HEK293 (cell line): Measurements from ENCODE around the gene IRF2BPL.

ENCODE experiments used
- CTCF ChIA-PET: fragments of 350-600 bp; formaldehyde crosslinking; extraction: SDS; loops from one replicate; lab custom pipeline; 2021; ENCODE audit warnings: antibody characterized with exemption; lab: Yijun Ruan, JAX
- POLR2A ChIA-PET: fragments of 300-600 bp; formaldehyde crosslinking; extraction: SDS; loops from one replicate; lab custom pipeline; 2020; ENCODE audit warnings: antibody characterized with exemption, inconsistent platforms; lab: Yijun Ruan, JAX
- H3K27ac ChIP-seq: fragments of 200-500 bp; sonication (Bioruptor generic); 2 replicates; pipeline ENCODE4 v1.5.1; 2014; ENCODE audit warnings: low read depth, low read length, control low read depth, inconsistent platforms; ENCODE audit errors: extremely low read depth
- H3K36me3 ChIP-seq, 2 experiments: fragments of 200-500 bp in 1 of 2; sonication (Bioruptor generic) in 1 of 2; 1 replicate in 1 of 2; 2 replicates in 1 of 2; pipeline ENCODE4 v1.5.1; 2014 to 2017; ENCODE audit warnings: inconsistent platforms in 2 of 2, low read length in 2 of 2; ENCODE audit not compliant: control insufficient read depth in 2 of 2, insufficient read depth in 1 of 2
- H3K4me1 ChIP-seq: fragments of 200-500 bp; sonication (Bioruptor generic); 2 replicates; pipeline ENCODE4 v1.5.1; 2014; ENCODE audit warnings: mild to moderate bottlenecking, low read length, inconsistent platforms; ENCODE audit not compliant: control insufficient read depth, insufficient read depth
- H3K4me3 ChIP-seq: 2 replicates; pipeline ENCODE4 v1.5.1; 2011; ENCODE audit warnings: low read depth, mild to moderate bottlenecking, control low read depth, low read length, moderate library complexity
- H3K9me3 ChIP-seq: fragments of 200-500 bp; sonication (Bioruptor generic); 2 replicates; pipeline ENCODE4 v1.5.1; 2014; ENCODE audit warnings: low read depth, low read length, inconsistent platforms; ENCODE audit not compliant: control insufficient read depth, insufficient read depth
- EGR2 ChIP-seq: fragments of 450-650 bp; formaldehyde crosslinking; IDR thresholded peaks from 2 replicates; pipeline ENCODE4 v1.5.1; 2016; ENCODE audit warnings: low read depth, missing biosample characterization, missing genetic modification characterization
- OVOL3 ChIP-seq: fragments of 450-650 bp; formaldehyde crosslinking; IDR thresholded peaks from 2 replicates; pipeline ENCODE4 v1.5.1; 2016; ENCODE audit warnings: missing biosample characterization, missing genetic modification characterization
- SETDB1 ChIP-seq: IDR thresholded peaks from one replicate; pipeline ENCODE4 v1.6.1; 2017; ENCODE audit warnings: mild to moderate bottlenecking, low read length, moderate library complexity, mixed read lengths; ENCODE audit not compliant: insufficient read length
- SP7 ChIP-seq: fragments of 450-650 bp; formaldehyde crosslinking; IDR thresholded peaks from 2 replicates; pipeline ENCODE4 v1.5.1; 2016; ENCODE audit warnings: missing biosample characterization, missing genetic modification characterization
- ZBTB8A ChIP-seq: fragments of 450-650 bp; formaldehyde crosslinking; IDR thresholded peaks from 2 replicates; pipeline ENCODE4 v1.5.1; 2016; ENCODE audit warnings: missing biosample characterization, missing genetic modification characterization
- ZFHX2 ChIP-seq: fragments of 450-650 bp; formaldehyde crosslinking; conservative IDR thresholded peaks from 2 replicates; pipeline ENCODE4 v1.5.1; 2016; ENCODE audit warnings: missing biosample characterization, missing genetic modification characterization
- ZNF121 ChIP-seq: fragments of 450-650 bp; formaldehyde crosslinking; IDR thresholded peaks from 2 replicates; pipeline ENCODE4 v1.5.1; 2016; ENCODE audit warnings: missing biosample characterization, missing genetic modification characterization
- ZNF138 ChIP-seq: fragments of 450-650 bp; formaldehyde crosslinking; IDR thresholded peaks from 2 replicates; pipeline ENCODE4 v1.5.1; 2016; ENCODE audit warnings: missing biosample characterization, missing genetic modification characterization, borderline replicate concordance
- ZNF221 ChIP-seq: fragments of 450-650 bp; formaldehyde crosslinking; IDR thresholded peaks from 2 replicates; pipeline ENCODE4 v1.5.1; 2017; ENCODE audit warnings: missing biosample characterization, missing genetic modification characterization, borderline replicate concordance
- ZNF394 ChIP-seq: fragments of 450-650 bp; formaldehyde crosslinking; IDR thresholded peaks from 2 replicates; pipeline ENCODE4 v1.5.1; 2016; ENCODE audit warnings: missing biosample characterization, missing genetic modification characterization, mild to moderate bottlenecking, moderate library complexity, borderline replicate concordance
- ZNF501 ChIP-seq: fragments of 450-650 bp; formaldehyde crosslinking; IDR thresholded peaks from 2 replicates; pipeline ENCODE4 v1.5.1; 2016; ENCODE audit warnings: missing biosample characterization, missing genetic modification characterization
- ZNF549 ChIP-seq: fragments of 450-650 bp; IDR thresholded peaks from 2 replicates; pipeline ENCODE4 v1.5.1; 2018; ENCODE audit warnings: missing biosample characterization, missing genetic modification characterization, mild to moderate bottlenecking, inconsistent platforms, moderate library complexity
- ZNF610 ChIP-seq: fragments of 450-650 bp; formaldehyde crosslinking; IDR thresholded peaks from 2 replicates; pipeline ENCODE4 v1.5.1; 2016; ENCODE audit warnings: missing biosample characterization, missing genetic modification characterization, borderline replicate concordance
- TF ChIP-seq, protein P1 (sequence below): fragments of 450-650 bp; formaldehyde crosslinking; IDR thresholded peaks from 2 replicates; pipeline ENCODE4 v1.5.1; 2017; ENCODE audit warnings: missing biosample characterization, missing genetic modification characterization
- TF ChIP-seq, protein P2 (sequence below): fragments of 450-650 bp; formaldehyde crosslinking; IDR thresholded peaks from 2 replicates; pipeline ENCODE4 v1.5.1; 2016; ENCODE audit warnings: missing biosample characterization, missing genetic modification characterization
- TF ChIP-seq, protein P3 (sequence below): fragments of 450-650 bp; formaldehyde crosslinking; IDR thresholded peaks from 2 replicates; pipeline ENCODE4 v1.5.1; 2016; ENCODE audit warnings: missing biosample characterization, missing genetic modification characterization

The IRF2BPL gene

DNA sequence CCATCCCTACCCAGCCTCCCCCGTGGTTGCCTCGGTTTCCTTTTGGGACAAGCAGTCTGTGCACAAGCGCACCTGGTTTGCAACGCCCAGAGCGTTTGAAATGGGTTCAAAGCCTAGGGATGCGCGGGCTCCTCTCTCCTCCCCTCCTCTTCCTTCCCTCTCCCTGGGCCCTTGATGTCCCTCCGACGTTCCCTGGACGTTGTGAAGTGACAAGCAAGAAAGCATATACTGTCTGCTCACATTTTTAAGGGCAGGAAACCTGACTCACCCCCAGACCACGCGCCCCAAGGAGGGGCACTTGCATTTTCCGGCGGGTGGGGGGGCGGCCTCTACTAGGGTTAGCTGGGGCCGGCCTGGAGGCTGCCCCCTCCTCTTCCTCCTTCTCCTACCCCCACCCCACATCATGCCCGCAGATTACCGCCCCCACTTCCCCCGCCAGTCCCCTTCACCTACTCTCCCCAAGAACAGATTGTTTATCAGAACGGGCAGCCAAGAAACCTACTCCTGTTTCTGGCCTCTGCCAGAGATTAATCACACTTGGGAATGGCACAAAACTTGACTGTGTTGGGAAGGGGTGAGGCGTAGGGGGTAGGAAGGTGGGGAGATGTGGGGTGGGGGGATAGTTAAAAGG lies 9.5 kb upstream of the IRF2BPL start:
- no peaks in the 10 kb centered on the region for H3K36me3 ChIP-seq
- TF ChIP-seq ZNF221 (no peak), SETDB1 (no peak), EGR2 (tag by site-specific recombination) (peak; percentile 40), ZFHX2 (tag by site-specific recombination) (peak; percentile 73), ZNF610 (no peak)
- TF ChIP-seq, protein P1, sequence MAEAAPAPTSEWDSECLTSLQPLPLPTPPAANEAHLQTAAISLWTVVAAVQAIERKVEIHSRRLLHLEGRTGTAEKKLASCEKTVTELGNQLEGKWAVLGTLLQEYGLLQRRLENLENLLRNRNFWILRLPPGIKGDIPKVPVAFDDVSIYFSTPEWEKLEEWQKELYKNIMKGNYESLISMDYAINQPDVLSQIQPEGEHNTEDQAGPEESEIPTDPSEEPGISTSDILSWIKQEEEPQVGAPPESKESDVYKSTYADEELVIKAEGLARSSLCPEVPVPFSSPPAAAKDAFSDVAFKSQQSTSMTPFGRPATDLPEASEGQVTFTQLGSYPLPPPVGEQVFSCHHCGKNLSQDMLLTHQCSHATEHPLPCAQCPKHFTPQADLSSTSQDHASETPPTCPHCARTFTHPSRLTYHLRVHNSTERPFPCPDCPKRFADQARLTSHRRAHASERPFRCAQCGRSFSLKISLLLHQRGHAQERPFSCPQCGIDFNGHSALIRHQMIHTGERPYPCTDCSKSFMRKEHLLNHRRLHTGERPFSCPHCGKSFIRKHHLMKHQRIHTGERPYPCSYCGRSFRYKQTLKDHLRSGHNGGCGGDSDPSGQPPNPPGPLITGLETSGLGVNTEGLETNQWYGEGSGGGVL: 0 out of 2 replicates have a peak, but pooled peaks have one; percentile 20
- H3K27ac ChIP-seq: peak overlapping the region; percentile 97; the same call in 1 of the 2 replicates
- ChIA-PET CTCF (interaction anchor here (0.7 to 1.8 kb wide), 2 partner anchors 15 to 121 kb away, joined by 3 to 6 read pairs; no protein-coding TSS in a partner anchor), POLR2A (interaction anchor here (1.0 kb wide), 1 partner anchor 10 kb away, joined by 9 read pairs; the partner anchor contains the start of gene IRF2BPL)
- H3K4me1 ChIP-seq: peaks cover 62% of the 10 kb centered on the region
- no peak overlapping the region for H3K4me3 ChIP-seq
- H3K9me3 ChIP-seq: no peaks in the 10 kb centered on the region

DNA sequence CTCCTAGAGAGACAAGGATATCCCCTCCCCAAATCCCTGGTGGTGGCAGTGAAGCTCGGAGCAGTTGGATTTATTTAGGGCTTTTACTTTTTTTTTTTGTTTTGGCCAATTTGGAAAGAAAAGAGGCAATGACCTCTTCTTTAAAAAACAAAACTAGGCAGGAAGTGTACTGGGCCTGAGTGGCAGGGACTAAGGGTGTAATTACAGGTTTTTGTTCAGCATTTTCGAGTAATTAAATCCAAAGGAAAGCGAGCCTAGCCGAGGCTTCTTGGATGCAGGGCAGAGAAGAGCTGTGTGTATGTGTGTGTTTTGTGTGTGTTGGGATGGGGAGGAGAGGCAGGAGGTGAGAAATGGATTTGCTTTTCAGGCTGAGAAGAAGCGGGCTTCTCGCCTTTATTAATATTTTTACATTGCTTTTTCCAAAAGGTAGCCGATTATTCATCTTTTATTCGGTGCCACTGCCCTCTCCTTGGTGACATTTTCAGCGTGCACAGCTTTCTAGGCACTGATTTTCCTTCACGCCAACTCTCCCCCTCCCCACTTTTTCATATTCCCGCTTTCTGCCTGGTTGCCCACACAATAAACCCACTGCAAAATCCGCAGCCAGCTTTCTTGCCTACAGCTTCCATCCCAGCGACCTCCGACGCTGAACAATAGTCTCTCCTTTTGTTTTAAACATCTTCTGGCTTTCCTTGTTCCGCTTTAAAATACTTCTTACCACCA lies 8.9 kb upstream of the IRF2BPL start:
- no peak for TF ChIP-seq ZNF501 (tag by site-specific recombination)
- peak; percentile 92 for TF ChIP-seq SP7 (tag by site-specific recombination)
- H3K36me3 ChIP-seq: no peaks in the 10 kb centered on the region
- CTCF ChIA-PET: interaction anchor here (0.7 to 1.7 kb wide), 3 partner anchors 15 to 120 kb away, joined by 3 to 6 read pairs (median 4); no protein-coding TSS in a partner anchor
- H3K9me3 ChIP-seq: no peaks in the 10 kb centered on the region
- no peak overlapping the region for H3K4me3 ChIP-seq
- H3K27ac ChIP-seq: peak overlapping the region; percentile 97; the same call in 1 of the 2 replicates
- POLR2A ChIA-PET: interaction anchor here (1.0 kb wide), 1 partner anchor 9 kb away, joined by 9 read pairs; the partner anchor contains the start of gene IRF2BPL
- H3K4me1 ChIP-seq: peaks cover 61% of the 10 kb centered on the region

DNA sequence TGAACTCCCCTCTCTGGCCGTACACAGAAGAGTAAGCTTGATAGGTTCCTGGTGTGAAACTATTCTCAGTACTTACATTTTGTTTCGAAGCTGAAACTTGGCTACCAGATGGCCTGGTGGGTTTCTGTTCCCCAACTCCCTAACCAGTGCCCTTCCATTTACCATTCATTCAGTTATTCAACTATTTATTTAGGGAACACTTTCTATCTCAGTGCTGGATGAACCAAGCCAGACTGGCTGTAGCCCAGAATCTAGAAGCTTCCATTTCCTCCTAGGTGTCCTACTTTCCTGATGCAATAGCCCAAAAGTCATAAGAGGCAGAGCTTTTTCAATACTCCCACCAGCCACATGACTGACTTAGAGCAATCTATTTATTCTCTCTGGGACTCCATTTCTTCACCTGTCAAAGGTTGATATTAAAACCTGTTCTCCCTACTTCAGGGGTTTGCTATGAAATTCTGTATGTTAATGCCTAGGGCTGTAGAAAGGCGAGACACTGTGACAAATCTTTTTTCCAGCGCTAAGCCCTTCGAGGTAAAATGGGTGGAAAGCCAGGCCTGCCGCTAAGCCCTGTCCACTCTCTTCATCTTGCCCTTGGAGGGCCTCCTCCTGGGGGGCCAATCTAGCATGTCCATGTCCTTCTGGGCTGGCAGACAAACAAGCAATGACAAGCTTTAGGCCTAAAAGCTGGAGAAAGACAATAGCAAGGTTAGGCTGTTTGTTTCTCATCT lies 8.1 kb upstream of the IRF2BPL start:
- Histone ChIP-seq H3K36me3 (no peaks in the 10 kb centered on the region), H3K4me3 (no peak overlapping the region), H3K9me3 (no peaks in the 10 kb centered on the region), H3K4me1 (peaks cover 61% of the 10 kb centered on the region), H3K27ac (peak overlapping the region; percentile 97; the same call in 1 of the 2 replicates)
- ChIA-PET CTCF (interaction anchor here (1.3 to 1.7 kb wide), 2 partner anchors 16 to 34 kb away, joined by 4 to 6 read pairs; no protein-coding TSS in a partner anchor), POLR2A (interaction anchor here (1.0 kb wide), 1 partner anchor 8 kb away, joined by 9 read pairs; the partner anchor contains the start of gene IRF2BPL)
- TF ChIP-seq ZBTB8A (tag by site-specific recombination): 0 out of 2 replicates have a peak, but pooled peaks have one; percentile 45
- TF ChIP-seq ZNF138 (tag by site-specific recombination): no peak

DNA sequence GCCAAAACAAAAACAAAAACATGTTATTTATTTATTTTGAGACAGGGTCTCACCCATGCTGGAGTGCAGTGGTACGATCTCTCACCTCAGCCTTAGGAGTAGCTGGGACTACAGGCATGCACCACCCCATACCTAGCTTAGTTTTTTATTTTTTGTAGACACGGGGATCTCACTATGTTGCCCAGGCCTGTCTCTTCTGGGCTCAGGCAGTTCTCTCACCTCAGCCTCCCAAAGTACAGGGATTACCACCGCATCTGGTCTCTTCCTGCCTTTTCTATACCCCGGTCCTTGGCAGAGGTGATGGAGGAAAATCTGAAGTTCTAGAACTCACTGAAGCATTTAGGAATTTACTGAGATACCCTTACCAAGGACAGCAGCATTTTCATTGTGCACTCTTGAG lies 6.8 kb upstream of the IRF2BPL start:
- CTCF ChIA-PET: no interaction called here
- no peaks in the 10 kb centered on the region for H3K36me3 ChIP-seq
- no peaks in the 10 kb centered on the region for H3K9me3 ChIP-seq
- H3K4me1 ChIP-seq: peaks cover 55% of the 10 kb centered on the region
- H3K27ac ChIP-seq: no peak overlapping the region
- POLR2A ChIA-PET: no interaction called here
- H3K4me3 ChIP-seq: no peak overlapping the region
- TF ChIP-seq ZNF394 (tag by site-specific recombination) (peak; percentile 19; the same call in 1 of the 2 replicates), ZNF121 (tag by site-specific recombination) (peak; percentile 88), OVOL3 (tag by site-specific recombination) (no peak), ZNF549 (tag by site-specific recombination) (no peak)
- TF ChIP-seq, protein P2, sequence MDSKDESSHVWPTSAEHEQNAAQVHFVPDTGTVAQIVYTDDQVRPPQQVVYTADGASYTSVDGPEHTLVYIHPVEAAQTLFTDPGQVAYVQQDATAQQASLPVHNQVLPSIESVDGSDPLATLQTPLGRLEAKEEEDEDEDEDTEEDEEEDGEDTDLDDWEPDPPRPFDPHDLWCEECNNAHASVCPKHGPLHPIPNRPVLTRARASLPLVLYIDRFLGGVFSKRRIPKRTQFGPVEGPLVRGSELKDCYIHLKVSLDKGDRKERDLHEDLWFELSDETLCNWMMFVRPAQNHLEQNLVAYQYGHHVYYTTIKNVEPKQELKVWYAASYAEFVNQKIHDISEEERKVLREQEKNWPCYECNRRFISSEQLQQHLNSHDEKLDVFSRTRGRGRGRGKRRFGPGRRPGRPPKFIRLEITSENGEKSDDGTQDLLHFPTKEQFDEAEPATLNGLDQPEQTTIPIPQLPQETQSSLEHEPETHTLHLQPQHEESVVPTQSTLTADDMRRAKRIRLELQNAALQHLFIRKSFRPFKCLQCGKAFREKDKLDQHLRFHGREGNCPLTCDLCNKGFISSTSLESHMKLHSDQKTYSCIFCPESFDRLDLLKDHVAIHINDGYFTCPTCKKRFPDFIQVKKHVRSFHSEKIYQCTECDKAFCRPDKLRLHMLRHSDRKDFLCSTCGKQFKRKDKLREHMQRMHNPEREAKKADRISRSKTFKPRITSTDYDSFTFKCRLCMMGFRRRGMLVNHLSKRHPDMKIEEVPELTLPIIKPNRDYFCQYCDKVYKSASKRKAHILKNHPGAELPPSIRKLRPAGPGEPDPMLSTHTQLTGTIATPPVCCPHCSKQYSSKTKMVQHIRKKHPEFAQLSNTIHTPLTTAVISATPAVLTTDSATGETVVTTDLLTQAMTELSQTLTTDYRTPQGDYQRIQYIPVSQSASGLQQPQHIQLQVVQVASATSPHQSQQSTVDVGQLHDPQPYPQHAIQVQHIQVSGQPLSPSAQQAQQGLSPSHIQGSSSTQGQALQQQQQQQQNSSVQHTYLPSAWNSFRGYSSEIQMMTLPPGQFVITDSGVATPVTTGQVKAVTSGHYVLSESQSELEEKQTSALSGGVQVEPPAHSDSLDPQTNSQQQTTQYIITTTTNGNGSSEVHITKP (tag by site-specific recombination): peak; percentile 52
- TF ChIP-seq, protein P3, sequence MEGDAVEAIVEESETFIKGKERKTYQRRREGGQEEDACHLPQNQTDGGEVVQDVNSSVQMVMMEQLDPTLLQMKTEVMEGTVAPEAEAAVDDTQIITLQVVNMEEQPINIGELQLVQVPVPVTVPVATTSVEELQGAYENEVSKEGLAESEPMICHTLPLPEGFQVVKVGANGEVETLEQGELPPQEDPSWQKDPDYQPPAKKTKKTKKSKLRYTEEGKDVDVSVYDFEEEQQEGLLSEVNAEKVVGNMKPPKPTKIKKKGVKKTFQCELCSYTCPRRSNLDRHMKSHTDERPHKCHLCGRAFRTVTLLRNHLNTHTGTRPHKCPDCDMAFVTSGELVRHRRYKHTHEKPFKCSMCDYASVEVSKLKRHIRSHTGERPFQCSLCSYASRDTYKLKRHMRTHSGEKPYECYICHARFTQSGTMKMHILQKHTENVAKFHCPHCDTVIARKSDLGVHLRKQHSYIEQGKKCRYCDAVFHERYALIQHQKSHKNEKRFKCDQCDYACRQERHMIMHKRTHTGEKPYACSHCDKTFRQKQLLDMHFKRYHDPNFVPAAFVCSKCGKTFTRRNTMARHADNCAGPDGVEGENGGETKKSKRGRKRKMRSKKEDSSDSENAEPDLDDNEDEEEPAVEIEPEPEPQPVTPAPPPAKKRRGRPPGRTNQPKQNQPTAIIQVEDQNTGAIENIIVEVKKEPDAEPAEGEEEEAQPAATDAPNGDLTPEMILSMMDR (tag by site-specific recombination): no peak
